ENCODE data around the gene CHAT. TPM values are rescaled to one million over a fixed set of nuclear protein-coding genes. Genes with fewer than 3 reads are reported as not detected.
A peak's percentile ranks its signal among the peaks of the same experiment; 100 is the strongest.

The CHAT gene
- total RNA-seq, 1 experiment from 2014 or later: not detected

DNA sequence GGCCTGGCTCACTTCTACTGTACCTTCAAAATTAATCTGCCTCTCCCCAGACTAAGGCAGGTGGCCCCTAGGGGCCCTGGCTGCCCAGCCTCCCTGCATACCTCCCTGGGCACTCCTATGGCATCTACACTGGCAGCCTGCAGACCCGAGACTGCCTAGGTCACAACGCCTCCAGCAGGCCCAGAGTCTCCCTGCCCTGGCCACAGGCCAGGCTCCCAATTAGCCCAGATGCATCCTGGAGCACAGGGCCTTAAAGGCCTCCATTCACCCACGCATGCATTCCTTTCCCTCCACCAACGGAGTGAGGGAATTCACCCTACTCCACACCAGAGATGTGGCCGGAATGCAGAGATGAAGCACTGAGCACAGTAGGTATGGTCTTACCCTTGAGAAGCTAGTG is 1.9 kb downstream of the CHAT start:
- Histone ChIP-seq H4K91ac (ENCODE audit: insufficient read length, low read depth, low read length) (no peak overlapping the region), H2BK120ac (ENCODE audit: low read depth, low read length, poor library complexity, severe bottlenecking) (no peak overlapping the region), H3K23ac (ENCODE audit: insufficient read length, low read depth, low read length) (no peak overlapping the region), H3K4ac (ENCODE audit: low read depth, low read length) (no peak overlapping the region), H3K27me3 (ENCODE audit: insufficient read depth, low read length) (peaks cover 61% of the 10 kb centered on the region), H2BK20ac (ENCODE audit: low read depth, low read length, poor library complexity, severe bottlenecking) (no peak overlapping the region), H3K79me2 (ENCODE audit: insufficient read depth, low read length) (no peaks in the 10 kb centered on the region), H3K18ac (ENCODE audit: insufficient read length, low read depth, low read length) (no peak overlapping the region), H2AFZ (ENCODE audit: low read length) (no peak overlapping the region), H3K4me1 (ENCODE audit: insufficient read depth, low read length) (no peaks in the 10 kb centered on the region; the same call in 1 of the 2 replicates), H3K9me3 (ENCODE audit: control insufficient read depth, low read depth, low read length) (no peaks in the 10 kb centered on the region), H3K27ac (ENCODE audit: insufficient read length, low read depth, low read length) (no peak overlapping the region), H3T11ph (ENCODE audit: low read length) (no peak overlapping the region), H4K5ac (ENCODE audit: insufficient read length, low read depth, low read length) (no peak overlapping the region), H3K14ac (ENCODE audit: insufficient read depth, low read length) (no peak overlapping the region), H2BK5ac (ENCODE audit: insufficient read length, low read length) (no peak overlapping the region), H3K4me2 (ENCODE audit: insufficient read depth, insufficient read length, low read length) (no peak overlapping the region), H2BK15ac (ENCODE audit: low read depth, low read length) (no peak overlapping the region), H3K56ac (ENCODE audit: insufficient read length, low read depth, low read length) (no peak overlapping the region), H2AK5ac (ENCODE audit: insufficient read length, low read length) (no peak overlapping the region), H3K23me2 (ENCODE audit: insufficient read length, low read depth, low read length, poor library complexity, severe bottlenecking) (peaks cover 10% of the 10 kb centered on the region), H2BK12ac (ENCODE audit: insufficient read length, low read depth, low read length) (no peak overlapping the region), H4K20me1 (ENCODE audit: control insufficient read depth, insufficient read depth, insufficient read length) (no peaks in the 10 kb centered on the region), H4K8ac (replicated peaks; ENCODE audit: insufficient read length, low read depth, low read length) (no peak overlapping the region), H3K79me1 (ENCODE audit: insufficient read depth, low read depth, low read length, poor library complexity, severe bottlenecking) (no peaks in the 10 kb centered on the region), H3K9ac (ENCODE audit: extremely low read depth, insufficient read length, low read length) (no peak overlapping the region)
- DNase-seq: peak; percentile 15
- no CpG with 5 or more reads among the region's 5 CpGs for WGBS (ENCODE audit: extremely low coverage, insufficient read length, low lambda C conversion rate)
- H3K27me3 Mint-ChIP-seq (ENCODE audit: low read depth): peaks cover 97% of the 10 kb centered on the region
- peaks cover 0 to 7% of the 10 kb centered on the region in 2 experiments; a peak in 3 of 5 replicates for H3K9me3 Mint-ChIP-seq
- H3K27ac Mint-ChIP-seq: no peak overlapping the region
- peaks cover 22 to 42% of the 10 kb centered on the region in 2 experiments for H3K4me1 Mint-ChIP-seq
- TF ChIP-seq, protein P1, sequence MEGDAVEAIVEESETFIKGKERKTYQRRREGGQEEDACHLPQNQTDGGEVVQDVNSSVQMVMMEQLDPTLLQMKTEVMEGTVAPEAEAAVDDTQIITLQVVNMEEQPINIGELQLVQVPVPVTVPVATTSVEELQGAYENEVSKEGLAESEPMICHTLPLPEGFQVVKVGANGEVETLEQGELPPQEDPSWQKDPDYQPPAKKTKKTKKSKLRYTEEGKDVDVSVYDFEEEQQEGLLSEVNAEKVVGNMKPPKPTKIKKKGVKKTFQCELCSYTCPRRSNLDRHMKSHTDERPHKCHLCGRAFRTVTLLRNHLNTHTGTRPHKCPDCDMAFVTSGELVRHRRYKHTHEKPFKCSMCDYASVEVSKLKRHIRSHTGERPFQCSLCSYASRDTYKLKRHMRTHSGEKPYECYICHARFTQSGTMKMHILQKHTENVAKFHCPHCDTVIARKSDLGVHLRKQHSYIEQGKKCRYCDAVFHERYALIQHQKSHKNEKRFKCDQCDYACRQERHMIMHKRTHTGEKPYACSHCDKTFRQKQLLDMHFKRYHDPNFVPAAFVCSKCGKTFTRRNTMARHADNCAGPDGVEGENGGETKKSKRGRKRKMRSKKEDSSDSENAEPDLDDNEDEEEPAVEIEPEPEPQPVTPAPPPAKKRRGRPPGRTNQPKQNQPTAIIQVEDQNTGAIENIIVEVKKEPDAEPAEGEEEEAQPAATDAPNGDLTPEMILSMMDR (conservative IDR thresholded peaks at IDR 0.05): no peak
- H3K36me3 Mint-ChIP-seq (ENCODE audit: insufficient read depth in 1 of 3, low read depth in 3 of 3): no peaks in the 10 kb centered on the region; a peak in 1 of 7 replicates
- H3K4me3 Mint-ChIP-seq: no peak overlapping the region
